ENCODE data around the gene CNNM4.

The CNNM4 gene

DNA sequence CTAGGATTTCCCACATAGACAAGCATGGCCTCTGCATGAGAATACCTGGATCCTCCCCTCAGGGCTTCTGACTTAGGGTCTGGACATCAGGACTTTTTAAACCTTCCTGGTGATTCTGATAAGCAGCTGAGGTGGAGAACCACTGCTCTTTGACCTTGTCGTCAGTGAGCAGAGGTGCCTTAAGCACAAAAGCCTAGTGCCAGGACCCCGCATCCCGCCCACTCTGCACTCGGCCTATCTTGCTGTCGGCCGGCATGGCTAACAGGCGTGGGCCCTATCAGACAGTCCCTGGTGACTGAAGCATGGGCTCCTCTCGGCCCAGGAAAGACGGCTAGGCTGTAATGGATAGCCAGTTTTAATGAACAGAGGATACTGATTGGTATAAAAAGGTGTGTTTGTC, 76.9 kb downstream of the CNNM4 start:
- DNase-seq: no peak

- no peak for DNase-seq
These were observed 77.9 kb downstream of the CNNM4 start for GRCh38 chr2:96838345-96839292.

GRCh38 chr2:96839293-96839874, 78.7 kb downstream of the CNNM4 start:
- peak; percentile 75 for DNase-seq

GRCh38 chr2:96839875-96840850, 79.5 kb downstream of the CNNM4 start:
- no peak for DNase-seq

- no peak for DNase-seq
These were observed 81.2 kb downstream of the CNNM4 start for GRCh38 chr2:96841701-96842495.

GRCh38 chr2:96842600-96842999, 81.9 kb downstream of the CNNM4 start:
- DNase-seq: no peak

- DNase-seq: no peak
These were observed 83.0 kb downstream of the CNNM4 start, which contains the start of gene ANKRD23 for GRCh38 chr2:96843538-96844268. ANKRD23 (minus strand) TSS chr2:96844021; CDS start chr2:96843992, 29 bp downstream.

DNA sequence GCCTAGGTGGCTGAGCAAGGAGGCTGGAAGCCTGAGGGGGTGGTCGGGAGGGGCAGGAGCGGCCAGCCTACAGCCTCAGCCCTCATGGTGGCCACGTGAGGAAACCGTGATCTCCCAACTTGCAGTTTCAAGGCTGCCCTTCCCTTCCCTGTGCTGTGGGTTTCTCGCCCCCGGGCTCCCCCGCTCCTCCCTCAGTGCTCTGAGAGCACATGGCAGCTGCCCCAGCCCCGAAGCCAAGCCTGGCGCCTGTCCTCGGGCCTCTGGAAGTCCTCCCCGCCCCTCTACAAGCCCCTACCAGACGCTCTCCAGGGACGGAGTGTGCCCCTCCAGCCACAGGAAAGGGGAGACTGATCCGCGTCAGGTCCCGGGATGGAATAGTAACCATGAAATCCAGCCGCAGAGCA, 83.7 kb downstream of the CNNM4 start:
- DNase-seq: no peak

GRCh38 chr2:96846825-96847224, 86.1 kb downstream of the CNNM4 start:
- DNase-seq: no peak

GRCh38 chr2:96847586-96847985, 86.9 kb downstream of the CNNM4 start:
- no peak for DNase-seq

DNA sequence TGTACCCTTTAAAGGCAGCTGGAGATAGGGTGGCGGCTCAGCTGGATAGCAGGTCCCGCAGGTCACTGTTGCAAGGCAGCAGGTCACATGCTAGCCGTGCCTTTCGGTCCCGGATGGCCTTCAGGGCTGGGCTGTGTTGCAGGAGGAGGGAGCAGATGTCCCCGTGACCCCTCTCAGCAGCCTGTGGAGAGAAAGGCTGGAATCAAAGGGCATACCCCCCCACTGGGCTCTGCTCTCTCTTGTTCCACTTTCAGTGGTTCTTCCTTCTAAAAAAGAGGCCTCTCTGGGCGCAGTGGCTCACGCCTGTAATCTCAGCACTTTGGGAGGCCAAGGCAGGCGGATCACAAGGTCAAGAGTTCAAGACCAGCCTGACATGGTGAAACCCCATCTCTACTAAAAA, 87.6 kb downstream of the CNNM4 start:
- no peak for DNase-seq

- DNase-seq: no peak
These were observed 92.0 kb downstream of the CNNM4 start for GRCh38 chr2:96852667-96853066.

DNA sequence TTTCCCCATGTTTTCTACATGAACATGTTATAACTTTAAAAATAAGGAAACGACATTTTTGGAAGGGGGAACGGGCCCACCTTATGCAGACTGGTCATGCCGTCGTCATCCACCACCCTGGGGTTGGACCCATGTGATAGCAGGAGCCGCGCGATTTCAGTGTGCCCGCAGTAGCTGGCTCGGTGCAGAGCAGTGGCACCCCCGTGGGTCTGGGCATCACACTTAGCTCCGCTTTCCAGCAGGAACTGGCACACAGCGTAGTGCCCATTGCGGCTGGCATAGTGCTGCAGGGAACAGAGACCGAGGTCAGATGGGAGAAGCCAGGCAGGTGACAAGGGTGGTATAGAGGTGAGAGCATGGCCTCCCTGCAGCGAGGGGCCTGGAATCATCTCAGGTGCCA, 92.6 kb downstream of the CNNM4 start:
- no peak for DNase-seq

DNA sequence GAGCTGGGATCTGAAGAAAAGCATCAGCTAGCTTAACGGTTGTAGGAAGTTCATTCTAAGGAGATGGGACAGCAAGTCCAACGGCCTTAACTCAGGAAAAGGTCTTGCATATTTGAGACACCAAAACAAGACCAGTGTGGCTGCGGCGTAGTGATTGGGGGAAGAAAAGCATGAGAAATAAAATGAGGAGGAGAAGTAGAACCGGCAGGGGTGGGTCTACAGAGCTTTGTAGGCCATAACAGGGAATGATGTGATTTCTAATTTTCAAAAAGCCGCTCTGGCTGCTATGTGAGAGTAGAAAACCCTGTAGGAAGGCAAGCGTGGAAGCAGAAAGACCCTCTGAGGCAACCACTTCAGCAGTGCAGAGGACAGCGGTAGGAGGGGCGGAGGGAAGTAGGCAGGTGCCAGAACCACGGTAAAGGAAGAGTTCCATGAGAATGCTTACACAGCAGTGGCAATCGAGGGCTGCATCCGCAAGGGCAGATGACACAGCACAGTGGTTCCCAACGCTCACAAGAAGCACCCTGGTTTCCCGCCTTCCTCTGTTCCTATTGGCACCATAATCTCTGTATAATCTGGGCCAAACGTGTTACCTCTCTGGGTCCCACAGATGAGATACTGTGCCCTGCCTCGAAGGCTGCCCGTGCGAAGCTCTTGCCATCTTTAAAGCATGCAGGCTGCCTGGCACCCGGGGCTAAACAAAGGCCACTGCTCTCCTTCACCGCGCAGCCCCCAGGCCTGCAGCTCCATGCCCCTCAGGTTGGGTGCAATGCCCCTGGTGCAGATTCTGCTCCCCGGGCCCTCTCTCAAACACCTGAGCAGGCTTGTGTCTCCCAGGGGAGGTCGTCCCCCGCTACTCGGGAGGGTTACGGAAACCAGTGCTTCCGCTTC, 96.3 kb downstream of the CNNM4 start:
- no peak for DNase-seq

- DNase-seq: peak; percentile 96
These were observed 97.1 kb downstream of the CNNM4 start, which contains the start of gene ANKRD39 for GRCh38 chr2:96857667-96858372. ANKRD39 (minus strand) TSS chr2:96858016; CDS start chr2:96857987, 29 bp downstream.

- no peak for DNase-seq
These were observed 98.5 kb downstream of the CNNM4 start for GRCh38 chr2:96859099-96859649.

GRCh38 chr2:96859681-96860064, 99.0 kb downstream of the CNNM4 start:
- no peak for DNase-seq

- peak; percentile 39 for DNase-seq
These were observed 99.6 kb downstream of the CNNM4 start for GRCh38 chr2:96860065-96861029.
